Measurements from ENCODE around the gene EFNA5. TPM values are rescaled to one million over a fixed set of nuclear protein-coding genes. Genes with fewer than 3 reads are reported as not detected.

Gene EFNA5
- total and polyA plus RNA-seq, 2 experiments from 2014 or later, result 7.5 to 10.1 TPM

DNA sequence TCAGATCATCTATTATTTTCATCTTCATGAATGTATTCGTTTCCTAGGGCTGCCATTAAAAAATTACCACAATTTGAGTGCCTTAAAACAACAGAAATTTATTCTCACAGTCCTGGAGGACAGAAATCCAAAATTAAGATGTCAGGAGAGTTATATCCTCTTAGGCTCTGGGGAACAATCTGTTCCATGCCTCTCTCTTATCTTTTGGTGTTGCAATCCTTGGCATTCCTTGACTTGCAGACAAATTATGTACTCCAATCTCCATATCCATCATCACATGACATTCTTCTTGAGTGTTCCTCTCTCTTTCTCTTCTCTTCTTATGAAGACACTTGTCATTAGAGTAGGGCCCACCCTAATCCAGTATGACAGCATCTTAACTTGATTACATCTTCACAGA lies 339.4 kb downstream of the EFNA5 start:
- no peak for TF ChIP-seq POLR2AphosphoS5 (IDR thresholded peaks at IDR 0.05; ENCODE audit: low read depth)
- no peak for TF ChIP-seq ZNF331 (CRISPR knock-in tag; IDR thresholded peaks at IDR 0.05; ENCODE audit: low read depth)
- no peak for TF ChIP-seq ZNF114 (CRISPR knock-in tag; IDR thresholded peaks at IDR 0.05)
- no peak for TF ChIP-seq CTCF (conservative IDR thresholded peaks at IDR 0.05; ENCODE audit: low read depth in 2 of 2)
- TF ChIP-seq REST (IDR thresholded peaks at IDR 0.05; ENCODE audit: unreplicated experiment), result no peak
- TF ChIP-seq NANOG (IDR thresholded peaks at IDR 0.05; ENCODE audit: borderline replicate concordance), result no peak
- no peak for TF ChIP-seq CREB1 (CRISPR knock-in tag; IDR thresholded peaks at IDR 0.05; ENCODE audit: low read depth)
- TF ChIP-seq JUNB (IDR thresholded peaks at IDR 0.05; ENCODE audit: unreplicated experiment), result no peak
- no peak for TF ChIP-seq EZH2 (IDR thresholded peaks at IDR 0.05; ENCODE audit: low read depth, unreplicated experiment)
- no peak for TF ChIP-seq EZH2phosphoT487 (IDR thresholded peaks at IDR 0.05; ENCODE audit: unreplicated experiment)
- DNase-seq (ENCODE audit: low spot score) (no peak), ATAC-seq (no peak)
- Mint-ChIP-seq H3K27me3 (ENCODE audit: insufficient read depth, low read depth, poor library complexity) (no peaks in the 10 kb centered on the region), H3K4me3 (no peak overlapping the region), H3K36me3 (ENCODE audit: low read depth) (no peaks in the 10 kb centered on the region), H3K9me3 (no peaks in the 10 kb centered on the region), H3K27ac (no peak overlapping the region), H3K4me1 (0 out of 3 replicates have a peak, but pooled peaks cover 3% of the 10 kb centered on the region)
- no peaks in the 10 kb centered on the region for H3K4me1 ChIP-seq (ENCODE audit: insufficient read depth)
- no peaks in the 10 kb centered on the region for H3K79me2 ChIP-seq (replicated peaks; ENCODE audit: insufficient read depth)
- H3F3A ChIP-seq (replicated peaks; ENCODE audit: low read depth), result no peaks in the 10 kb centered on the region
- H3K27ac ChIP-seq (ENCODE audit: low read depth), result no peak overlapping the region
- H3K4me2 ChIP-seq, result no peak overlapping the region
- H3K27me3 ChIP-seq (ENCODE audit: insufficient read depth), result no peaks in the 10 kb centered on the region
- H3K9me2 ChIP-seq (ENCODE audit: insufficient read depth), result no peaks in the 10 kb centered on the region
- H3K4me3 ChIP-seq, result no peak overlapping the region
- H4K20me1 ChIP-seq (replicated peaks; ENCODE audit: insufficient read depth), result no peaks in the 10 kb centered on the region
- H2AFZ ChIP-seq, result 0 out of 2 replicates have a peak overlapping the region, but pooled peaks have one; percentile 11
- no peaks in the 10 kb centered on the region for H3K36me3 ChIP-seq (ENCODE audit: insufficient read depth)

- H3K4me1 Mint-ChIP-seq, result 0 out of 3 replicates have a peak, but pooled peaks cover 3% of the 10 kb centered on the region
- Histone ChIP-seq H3K36me3 (ENCODE audit: insufficient read depth) (no peaks in the 10 kb centered on the region), H3F3A (replicated peaks; ENCODE audit: low read depth) (no peaks in the 10 kb centered on the region), H3K4me2 (no peak overlapping the region), H3K4me1 (ENCODE audit: insufficient read depth) (no peaks in the 10 kb centered on the region), H3K27me3 (ENCODE audit: insufficient read depth) (no peaks in the 10 kb centered on the region), H3K4me3 (no peak overlapping the region), H2AFZ (0 out of 2 replicates have a peak overlapping the region, but pooled peaks have one; percentile 11), H4K20me1 (replicated peaks; ENCODE audit: insufficient read depth) (no peaks in the 10 kb centered on the region), H3K9me2 (ENCODE audit: insufficient read depth) (no peaks in the 10 kb centered on the region), H3K27ac (ENCODE audit: low read depth) (no peak overlapping the region), H3K79me2 (replicated peaks; ENCODE audit: insufficient read depth) (no peaks in the 10 kb centered on the region)
- DNase-seq (ENCODE audit: low spot score) (no peak), ATAC-seq (no peak)
- no peaks in the 10 kb centered on the region for H3K27me3 Mint-ChIP-seq (ENCODE audit: insufficient read depth, low read depth, poor library complexity)
- H3K9me3 Mint-ChIP-seq, result no peaks in the 10 kb centered on the region
- H3K36me3 Mint-ChIP-seq (ENCODE audit: low read depth), result no peaks in the 10 kb centered on the region
- H3K4me3 Mint-ChIP-seq, result no peak overlapping the region
- H3K27ac Mint-ChIP-seq, result peak overlapping the region; percentile 16
- no peak for TF ChIP-seq ETS1 (IDR thresholded peaks at IDR 0.05)
- TF ChIP-seq NANOG (IDR thresholded peaks at IDR 0.05; ENCODE audit: borderline replicate concordance), result no peak
- no peak for TF ChIP-seq ZNF331 (CRISPR knock-in tag; IDR thresholded peaks at IDR 0.05; ENCODE audit: low read depth)
- TF ChIP-seq JUNB (IDR thresholded peaks at IDR 0.05; ENCODE audit: unreplicated experiment), result no peak
- TF ChIP-seq REST (IDR thresholded peaks at IDR 0.05; ENCODE audit: unreplicated experiment), result no peak
- no peak for TF ChIP-seq EZH2 (IDR thresholded peaks at IDR 0.05; ENCODE audit: low read depth, unreplicated experiment)
- no peak for TF ChIP-seq CTCF (conservative IDR thresholded peaks at IDR 0.05; ENCODE audit: low read depth in 2 of 2)
Observed at GRCh38 chr5:107330903-107331302, 339.8 kb downstream of the EFNA5 start.
